Activated CD4-positive, alpha-beta T cell treated with anti-CD3 and anti-CD28 coated beads, Interleukin-2, amount 50 U/mL, for 1 hour (primary cell): ENCODE data around the gene CCDC117.
"Not testable (repeated sequence)": the region's sequence is repeated elsewhere in the genome, so short reads cannot be mapped to it uniquely, and the experiment has no call there.

Source experiments
- DNase-seq: peaks from one replicate; pipeline ENCODE4 v3.0.0-alpha.2; 2020

CCDC117 gene, protein sequence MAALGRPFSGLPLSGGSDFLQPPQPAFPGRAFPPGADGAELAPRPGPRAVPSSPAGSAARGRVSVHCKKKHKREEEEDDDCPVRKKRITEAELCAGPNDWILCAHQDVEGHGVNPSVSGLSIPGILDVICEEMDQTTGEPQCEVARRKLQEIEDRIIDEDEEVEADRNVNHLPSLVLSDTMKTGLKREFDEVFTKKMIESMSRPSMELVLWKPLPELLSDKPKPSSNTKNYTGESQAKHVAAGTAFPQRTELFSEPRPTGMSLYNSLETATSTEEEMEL

GRCh38 chr22:28772633-28773460 lies at the start of gene CCDC117:
CCDC117 (plus strand) TSS chr22:28772695; CDS start chr22:28772850, 155 bp downstream.
- DNase-seq, result peak; percentile 91

DNA sequence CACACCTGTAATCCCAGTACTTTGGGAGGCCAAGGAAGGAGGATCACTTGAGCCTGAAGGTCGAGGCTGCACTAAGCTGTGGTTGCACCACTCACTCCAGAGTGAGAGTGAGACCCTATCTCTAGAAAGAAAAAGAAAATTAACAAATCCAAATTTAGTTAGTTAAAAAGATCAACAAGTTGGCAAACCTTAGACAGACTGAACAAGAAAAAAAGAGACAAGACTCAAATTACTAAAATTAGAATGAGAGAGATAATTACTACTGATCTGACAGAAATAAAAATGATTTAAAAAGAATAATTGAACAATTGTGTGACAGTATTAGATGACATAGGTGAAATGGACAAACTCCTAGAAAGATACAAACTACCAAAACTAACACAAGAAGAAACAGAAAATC lies 44.5 kb upstream of the CCDC117 start:
- DNase-seq, result no peak

DNA sequence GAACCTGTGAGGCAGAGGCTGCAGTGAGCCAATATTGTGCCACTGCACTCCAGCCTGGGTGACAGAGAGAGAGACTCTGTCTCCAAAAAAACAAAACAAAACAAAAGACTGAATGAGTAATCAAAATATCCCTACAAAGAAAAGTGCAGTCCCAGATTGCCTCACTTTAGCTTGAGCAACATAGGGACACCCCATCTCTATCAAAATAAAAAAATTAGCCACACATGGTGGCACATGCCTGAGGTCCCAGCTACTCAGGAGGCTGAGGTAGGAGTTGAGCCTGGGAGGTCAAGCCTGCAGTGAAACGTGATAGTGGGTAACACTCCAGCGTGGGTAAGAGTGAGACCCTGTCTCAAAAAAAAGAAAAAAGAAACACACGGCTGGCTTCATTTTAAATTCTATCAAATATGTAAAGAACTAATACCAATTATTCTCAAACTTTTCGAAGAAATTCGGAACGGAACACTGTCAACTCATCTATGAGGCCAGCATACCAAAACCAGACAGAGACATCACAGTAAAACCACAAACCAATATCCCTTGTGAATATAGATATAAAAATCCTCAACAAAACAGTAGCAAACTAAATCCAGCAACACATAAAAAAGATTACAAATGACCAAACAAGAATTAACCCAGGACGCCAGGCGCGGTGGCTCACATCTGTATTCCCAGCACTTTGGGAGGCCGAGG lies 43.7 kb upstream of the CCDC117 start:
- no peak for DNase-seq

- DNase-seq, result no peak
Observed at GRCh38 chr22:28730179-28730578, 42.3 kb upstream of the CCDC117 start.

DNA sequence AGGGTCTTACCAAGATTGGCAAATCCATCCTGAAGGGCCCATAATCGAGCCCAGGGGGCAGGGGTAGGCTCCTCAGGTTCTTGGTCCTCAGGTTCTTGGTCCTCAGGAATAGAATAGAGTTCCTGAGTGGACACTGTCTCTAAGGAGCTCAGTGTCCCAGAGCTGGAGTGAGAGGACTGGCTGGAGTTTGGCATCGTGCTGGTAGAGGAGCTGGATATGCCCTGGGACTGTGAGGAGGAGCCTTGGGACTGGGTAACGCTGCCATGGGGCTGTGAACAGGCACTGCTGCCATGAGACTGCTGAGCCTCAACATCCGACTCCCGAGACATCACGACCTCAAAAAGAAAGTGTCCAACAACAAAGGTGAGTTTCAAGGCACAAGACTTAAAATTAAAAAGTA lies 38.1 kb upstream of the CCDC117 start:
- DNase-seq, result no peak

DNA sequence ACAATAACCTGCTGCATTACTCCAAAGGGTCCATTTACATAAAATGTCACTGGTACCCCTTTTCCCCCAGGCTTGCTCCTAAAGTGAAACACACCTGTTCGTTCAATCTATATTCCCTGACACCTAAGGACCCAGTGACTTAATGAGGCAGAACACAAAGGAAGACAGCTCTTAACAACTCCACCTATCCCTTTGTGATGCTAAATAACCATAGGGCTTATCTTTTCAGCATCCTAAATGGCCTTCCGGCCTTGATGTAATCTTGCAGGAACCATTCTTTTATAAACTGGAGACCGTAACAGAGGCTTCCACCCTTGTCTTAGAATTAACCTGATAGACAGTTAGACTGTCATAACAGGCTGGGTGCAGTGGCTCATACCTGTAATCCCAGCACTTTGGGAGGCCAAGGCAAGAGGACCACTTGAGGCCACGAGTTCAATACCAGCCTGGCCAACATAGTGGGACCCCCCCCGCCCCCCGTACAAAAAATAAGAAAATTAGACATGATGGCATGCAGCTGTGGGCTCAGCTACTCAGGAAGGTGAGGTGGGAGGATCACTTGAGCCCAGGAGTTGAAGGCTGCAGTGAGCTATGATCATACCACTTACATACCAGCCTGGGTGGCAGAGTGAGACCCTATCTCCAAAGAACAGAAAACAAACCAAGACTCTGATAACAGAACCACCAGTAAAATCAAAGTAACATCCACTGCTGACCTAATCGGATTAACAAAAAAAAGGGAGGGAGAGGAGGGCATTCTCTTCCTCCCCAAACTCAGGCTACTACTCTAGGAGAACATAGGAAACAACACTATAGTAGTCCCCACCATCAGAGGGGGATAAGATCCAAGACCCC lies 36.0 kb upstream of the CCDC117 start:
- no peak for DNase-seq

GRCh38 chr22:28737701-28738100 lies 34.8 kb upstream of the CCDC117 start:
- DNase-seq, result no peak

GRCh38 chr22:28738876-28739275 lies 33.6 kb upstream of the CCDC117 start:
- not testable (repeated sequence) for DNase-seq

DNA sequence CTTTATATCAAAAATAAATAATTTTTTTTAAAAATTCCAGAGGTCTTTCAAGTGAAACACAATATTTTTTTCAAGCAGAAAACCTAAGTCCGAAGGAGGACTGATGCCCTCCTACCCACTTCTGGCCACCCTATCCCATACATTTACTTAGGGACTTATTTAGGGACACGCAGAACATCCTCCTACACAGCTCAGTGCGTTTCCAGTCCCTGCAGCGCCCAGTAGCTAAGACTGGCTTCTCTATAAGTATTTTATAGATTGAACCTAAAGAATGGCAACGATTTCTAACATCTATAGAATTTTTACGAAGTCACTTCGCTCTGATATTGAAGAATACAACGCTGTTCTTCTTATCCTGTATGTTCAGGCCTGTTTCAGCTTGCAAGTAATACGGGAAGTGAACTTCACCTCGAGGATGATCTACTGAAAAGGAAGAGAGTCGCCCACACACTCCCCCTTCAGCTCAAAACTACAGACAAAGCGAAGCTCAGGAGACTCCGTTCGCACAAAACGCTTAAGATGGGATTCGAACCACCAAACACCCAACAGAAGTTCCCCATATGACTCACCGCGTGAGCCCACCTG lies 31.2 kb upstream of the CCDC117 start:
- no peak for DNase-seq

DNA sequence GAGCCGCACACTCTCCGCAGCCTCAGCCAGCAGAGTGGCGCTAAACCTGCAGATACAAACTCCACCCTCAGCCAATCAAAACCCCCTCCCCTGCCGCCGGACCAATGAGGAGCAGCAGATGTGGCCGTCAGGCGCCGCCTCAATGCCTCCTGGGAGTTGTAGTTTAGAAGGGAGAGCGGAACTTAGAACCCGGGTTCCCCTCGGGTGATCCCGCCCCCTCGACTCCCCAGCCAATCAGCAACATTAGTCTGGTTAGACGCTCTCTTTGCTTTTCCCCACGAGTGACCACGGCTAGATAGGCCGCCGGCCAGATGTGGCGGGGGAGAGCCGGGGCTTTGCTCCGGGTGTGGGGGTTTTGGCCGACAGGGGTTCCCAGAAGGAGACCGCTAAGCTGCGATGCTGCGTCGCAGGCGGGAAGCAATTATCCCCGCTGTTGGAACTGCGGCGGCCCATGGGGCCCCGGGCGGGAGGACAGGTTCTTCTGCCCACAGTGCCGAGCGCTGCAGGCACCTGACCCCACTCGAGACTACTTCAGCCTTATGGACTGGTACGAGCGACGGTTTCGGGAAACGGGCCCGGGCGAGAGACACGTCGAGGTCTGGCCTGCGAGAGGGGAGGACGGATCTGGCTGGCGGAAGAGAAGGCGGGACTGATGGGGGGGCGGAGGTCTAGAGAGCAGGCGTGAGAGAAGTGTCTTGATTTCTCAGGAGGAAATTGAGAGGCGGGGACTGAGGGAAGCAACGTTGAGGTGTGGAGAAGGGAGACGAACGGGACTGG lies 30.5 kb upstream of the CCDC117 start, which contains the start of the genes CHEK2 and HSCB:
CHEK2 (minus strand) TSS at position 36 of the 777 bp plus-strand sequence. CDS start 7,099 bp downstream, outside the sequence.
HSCB (plus strand) TSS at position 255 of the 777 bp plus-strand sequence; CDS start at position 312, 57 bp downstream.
- peak; percentile 95 for DNase-seq

DNA sequence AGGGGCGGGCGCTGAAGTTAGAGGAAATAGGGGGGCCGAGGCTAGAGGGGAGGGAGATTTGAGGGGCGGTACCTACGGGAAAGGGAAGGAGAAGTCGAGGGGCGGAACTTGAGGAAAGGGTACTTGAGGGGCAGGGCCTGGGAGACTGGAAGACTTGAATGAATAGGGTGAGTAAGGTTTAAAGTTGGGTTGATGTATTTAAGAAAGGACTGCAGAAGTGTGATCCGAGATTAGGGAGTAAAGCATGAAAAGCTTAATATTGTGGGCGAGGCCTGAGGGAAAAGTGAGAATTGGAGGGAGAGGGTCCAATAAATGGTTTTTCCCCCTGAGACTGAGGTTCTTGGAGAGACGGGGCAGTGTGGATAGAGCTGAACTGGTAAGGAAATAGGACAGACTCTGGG lies 29.9 kb upstream of the CCDC117 start:
- no peak for DNase-seq

- DNase-seq, result no peak
Observed at GRCh38 chr22:28743852-28744251, 28.6 kb upstream of the CCDC117 start.

- DNase-seq, result no peak
Observed at GRCh38 chr22:28750471-28750881, 22.0 kb upstream of the CCDC117 start.

GRCh38 chr22:28754512-28754911 lies 18.0 kb upstream of the CCDC117 start:
- not testable (repeated sequence) for DNase-seq

- no peak for DNase-seq
Observed at GRCh38 chr22:28759861-28760560, 12.5 kb upstream of the CCDC117 start.

- no peak for DNase-seq
Observed at GRCh38 chr22:28761449-28761755, 11.1 kb upstream of the CCDC117 start.

DNA sequence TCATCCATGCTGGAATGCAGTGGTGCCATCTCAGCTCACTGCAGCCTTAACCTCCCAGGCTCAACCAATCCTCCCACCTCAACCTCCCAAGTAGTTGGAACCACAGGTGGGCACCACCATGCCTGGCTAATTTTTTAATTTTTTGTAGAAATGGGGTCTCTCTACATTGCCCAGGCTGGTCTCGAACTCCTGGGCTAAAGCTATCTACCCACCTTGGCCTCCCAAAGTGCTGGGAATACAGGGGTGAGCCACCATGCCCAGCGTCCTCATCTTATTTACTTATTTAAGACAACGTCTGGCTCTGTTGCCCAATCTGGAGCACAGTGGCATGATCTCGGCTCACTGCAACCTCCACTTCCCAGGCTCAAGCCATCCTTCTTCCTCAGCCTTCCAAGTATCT lies 10.5 kb upstream of the CCDC117 start:
- not testable (repeated sequence) for DNase-seq

DNA sequence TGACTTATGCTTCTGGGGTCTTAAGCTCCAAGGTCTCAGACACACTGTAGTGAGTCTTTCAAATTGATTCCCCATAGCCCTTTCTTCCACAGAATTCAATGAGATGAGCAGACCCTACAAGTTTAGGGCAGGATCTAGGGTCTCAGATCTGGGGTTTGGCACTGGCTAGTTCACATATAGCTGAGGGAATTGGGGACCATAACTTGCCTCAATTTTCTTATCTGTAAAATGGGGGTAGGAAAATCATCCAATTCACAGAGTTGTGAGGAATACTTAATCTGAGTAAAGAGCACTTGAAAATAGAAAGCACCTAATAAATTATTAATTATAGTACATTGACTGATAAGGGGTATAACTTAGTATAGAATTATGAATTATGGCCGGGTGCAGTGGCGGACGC lies 5.9 kb upstream of the CCDC117 start:
- DNase-seq, result no peak

DNA sequence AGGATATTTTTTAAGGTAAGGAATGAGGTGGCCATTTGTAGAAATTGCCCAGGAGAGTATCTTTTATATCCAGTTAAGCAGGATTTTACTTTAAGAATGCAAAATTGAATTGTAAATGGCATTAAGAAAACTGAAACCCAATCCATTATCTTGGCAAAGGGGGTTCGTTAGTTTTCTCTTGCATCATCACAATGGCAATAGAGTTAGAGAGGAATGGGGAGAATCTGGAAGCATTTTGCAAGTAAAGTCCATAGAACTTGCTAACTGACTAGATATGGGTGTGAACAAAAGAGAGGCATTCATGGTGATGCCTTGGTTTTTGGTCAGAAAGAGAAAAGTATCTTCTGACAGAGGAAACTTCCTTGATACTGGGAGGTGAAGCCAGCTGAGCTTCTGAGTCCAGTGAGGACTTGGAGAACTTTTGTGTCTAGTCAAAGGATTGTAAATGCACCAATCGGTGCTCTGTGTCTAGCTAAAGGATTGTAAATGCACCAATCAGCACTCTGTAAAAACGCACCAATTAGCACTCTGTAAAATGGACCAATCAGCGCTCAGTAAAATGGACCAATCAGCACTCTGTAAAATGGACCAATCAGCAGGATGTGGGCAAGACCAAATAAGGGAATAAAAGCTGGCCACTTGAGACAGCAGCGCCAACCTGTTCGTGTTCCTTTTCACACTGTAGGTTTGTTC lies 3.6 kb upstream of the CCDC117 start:
- no peak for DNase-seq
